Adrenal gland (tissue), 12 donors: ENCODE results near the gene STAU1. TPM values are rescaled to one million over a fixed set of nuclear protein-coding genes. Genes with fewer than 3 reads are reported as not detected.
"Not testable (repeated sequence)": the region's sequence is repeated elsewhere in the genome, so short reads cannot be mapped to it uniquely, and the experiment has no call there.

Experiments
- DNase-seq, 7 donors: peaks; one replicate each; pipeline ENCODE4 v3.0.0-alpha.2; 2019 to 2020
- H3K27ac ChIP-seq, 5 donors: fragments of 200-600 bp; sonication (generic) in 4 of 5; 1 replicate in 3 of 5; 2 replicates in 2 of 5; pipeline versions ENCODE4 v1.5.1 to v1.8.0; 2016 to 2020; ENCODE audit warnings: mild to moderate bottlenecking in 1 of 5
- H3K27me3 ChIP-seq: fragments of 200-600 bp; 2 replicates; pipeline ENCODE4 v1.8.0; 2021
- H3K36me3 ChIP-seq, 2 donors: fragments of 200-600 bp; replicated peaks in 1 of 2; 1 replicate in 1 of 2; 2 replicates in 1 of 2; pipeline versions ENCODE4 v1.5.1 to v1.8.0; 2018 to 2022
- H3K4me1 ChIP-seq, 2 donors: fragments of 200-600 bp; replicated peaks in 1 of 2; 1 replicate in 1 of 2; 2 replicates in 1 of 2; pipeline versions ENCODE4 v1.5.1 to v1.8.0; 2018 to 2021
- H3K4me3 ChIP-seq, 4 donors: fragments of 200-600 bp; sonication (generic) in 3 of 4; one replicate each; pipeline ENCODE4 v1.5.1; 2016 to 2018
- H3K9me3 ChIP-seq, 3 donors: fragments of 200-600 bp; sonication (generic) in 1 of 3; replicated peaks in 1 of 3; 1 replicate in 2 of 3; 2 replicates in 1 of 3; pipeline versions ENCODE4 v1.5.1 to v1.8.0; 2016 to 2021
- POLR2A ChIP-seq, 2 donors: fragments of 450-650 bp; IDR thresholded peaks; one replicate each; pipeline ENCODE4 v1.6.1; 2017; ENCODE audit warnings: antibody characterized with exemption in 2 of 2, mild to moderate bottlenecking in 2 of 2, moderate library complexity in 1 of 2
- WGBS, 4 donors: extraction: QIAGEN DNeasy Blood & Tissue Kit in 2 of 4; methylation state at CpG; one replicate each; pipeline versions ENCODE4 v1.1.5 to v1.1.7; 2013 to 2017; 5-methylcytosine and 5-hydroxymethylcytosine counted together
- intact Hi-C, 2 donors: fragments of 100-400 bp; cut with DNase I; formaldehyde crosslinking; loops; one replicate each; pipeline versions ENCODE4 v1.14.1 to v1.15.0; 2022 to 2023
- polyA plus RNA-seq, 3 donors: library from polyadenylated mRNA; stranded (reverse); fragments of 200-250 nt in 2 of 3; fragments of 350-450 nt in 1 of 3; fragmentation: Illumina TruSeq in 1 of 3; extraction: RNeasy Lipid Tissue Mini Kit (QIAGEN cat#74804) in 1 of 3; gene quantifications; one replicate each; pipeline ENCODE4 v1.2.3, GENCODE V29; 2013 to 2014
- total RNA-seq, 9 donors: library from RNA; depleted of rRNA in 4 of 9; stranded (reverse); fragments of >200 nt in 4 of 9; fragments of 120-200 nt in 1 of 9; fragmentation: NEBNext Ultra II Directional in 1 of 9; extraction: Animal tissue kit (Norgen Biotek cat#: 25700) in 1 of 9; gene quantifications; one replicate each; pipeline versions ENCODE4 v1.1.0 to v1.2.4, GENCODE V29; 2013 to 2023
- TF ChIP-seq, protein P1 (sequence below), 6 experiments: fragments of 450-650 bp in 4 of 6; fragments of 200-600 bp in 2 of 6; sonication (generic) in 1 of 6; IDR thresholded peaks; 1 replicate in 5 of 6; 2 replicates in 1 of 6; pipeline versions ENCODE4 v1.5.1 to v1.8.0; 2016 to 2021; ENCODE audit warnings: antibody characterized with exemption in 6 of 6, mild to moderate bottlenecking in 2 of 6, moderate library complexity in 1 of 6
- donor health status: healthy with polysubstance abuse.
- donor health status: Bipolar disorder and iron deficiency.
- donor health status: DM: yes; HTN: yes; CAD: no.
- donor health status: DM: no; HTN: no; CAD: no.
- donor health status: DM: no; HTN: no; CAD: no.
- donor health status: DM: yes; HTN: yes; CAD: no.

STAU1 gene
- total and polyA plus RNA-seq, 12 donors = 23.2 to 123 (median 79.6) TPM

DNA sequence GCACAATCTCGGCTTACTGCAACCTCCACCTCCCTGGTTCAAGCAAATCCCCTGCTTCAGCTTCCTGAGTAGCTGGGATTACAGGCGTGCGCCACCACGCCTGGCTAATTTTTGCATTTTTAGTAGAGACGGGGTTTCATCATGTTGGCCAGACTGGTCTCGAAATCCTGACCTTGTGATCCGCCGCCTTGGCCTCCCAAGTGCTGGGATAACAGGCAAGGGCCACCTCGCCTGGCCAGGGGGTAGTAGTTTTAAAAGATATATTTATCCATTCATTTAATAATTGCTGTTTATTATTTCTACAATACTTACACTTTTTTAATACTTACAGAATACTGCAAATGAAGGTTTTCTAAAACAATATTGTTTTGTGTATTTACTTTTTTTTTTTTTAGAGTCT, 15.6 kb upstream of the STAU1 start:
- intact Hi-C loops = no loop called here

GRCh38 chr20:49203011-49203410, 14.9 kb upstream of the STAU1 start:
- Histone ChIP-seq H3K9me3 (peaks cover 0 to 3% (median 0%) of the 10 kb centered on the region in 3 donors), H3K4me1 (no peaks in the 10 kb centered on the region), H3K4me3 (no peak overlapping the region), H3K27ac (no peak overlapping the region), H3K27me3 (no peaks in the 10 kb centered on the region), H3K36me3 (no peaks in the 10 kb centered on the region)
- TF ChIP-seq, protein P1, sequence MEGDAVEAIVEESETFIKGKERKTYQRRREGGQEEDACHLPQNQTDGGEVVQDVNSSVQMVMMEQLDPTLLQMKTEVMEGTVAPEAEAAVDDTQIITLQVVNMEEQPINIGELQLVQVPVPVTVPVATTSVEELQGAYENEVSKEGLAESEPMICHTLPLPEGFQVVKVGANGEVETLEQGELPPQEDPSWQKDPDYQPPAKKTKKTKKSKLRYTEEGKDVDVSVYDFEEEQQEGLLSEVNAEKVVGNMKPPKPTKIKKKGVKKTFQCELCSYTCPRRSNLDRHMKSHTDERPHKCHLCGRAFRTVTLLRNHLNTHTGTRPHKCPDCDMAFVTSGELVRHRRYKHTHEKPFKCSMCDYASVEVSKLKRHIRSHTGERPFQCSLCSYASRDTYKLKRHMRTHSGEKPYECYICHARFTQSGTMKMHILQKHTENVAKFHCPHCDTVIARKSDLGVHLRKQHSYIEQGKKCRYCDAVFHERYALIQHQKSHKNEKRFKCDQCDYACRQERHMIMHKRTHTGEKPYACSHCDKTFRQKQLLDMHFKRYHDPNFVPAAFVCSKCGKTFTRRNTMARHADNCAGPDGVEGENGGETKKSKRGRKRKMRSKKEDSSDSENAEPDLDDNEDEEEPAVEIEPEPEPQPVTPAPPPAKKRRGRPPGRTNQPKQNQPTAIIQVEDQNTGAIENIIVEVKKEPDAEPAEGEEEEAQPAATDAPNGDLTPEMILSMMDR (IDR thresholded peaks at IDR 0.05) = no peak
- no peak for TF ChIP-seq POLR2A (IDR thresholded peaks at IDR 0.05)
- 88 to 96% (median 92%) methylated on average over 7 of the region's 7 CpGs for WGBS, 4 donors
- intact Hi-C loops = no loop called here
- no peak for DNase-seq

More for the DNA sequence above, 15.6 kb upstream of the STAU1 start:
- H3K9me3 ChIP-seq = peaks cover 0 to 3% (median 0%) of the 10 kb centered on the region in 3 donors
- no peaks in the 10 kb centered on the region for H3K4me1 ChIP-seq
- WGBS, 4 donors = 71 to 85% (median 75%) methylated on average over 9 of the region's 9 CpGs
- no peaks in the 10 kb centered on the region for H3K27me3 ChIP-seq
- TF ChIP-seq, protein P1 (IDR thresholded peaks at IDR 0.05) = no peak
- no peak for TF ChIP-seq POLR2A (IDR thresholded peaks at IDR 0.05)
- H3K4me3 ChIP-seq = no peak overlapping the region
- H3K27ac ChIP-seq = no peak overlapping the region
- DNase-seq = peak in 1 of 7 donors; percentile 3
- H3K36me3 ChIP-seq = no peaks in the 10 kb centered on the region

GRCh38 chr20:49199729-49200293, 11.7 kb upstream of the STAU1 start:
- H3K27ac ChIP-seq = no peak overlapping the region
- 85 to 90% (median 88%) methylated on average over 4 of the region's 4 CpGs for WGBS, 4 donors
- no peak for TF ChIP-seq POLR2A (IDR thresholded peaks at IDR 0.05)
- TF ChIP-seq, protein P1 (IDR thresholded peaks at IDR 0.05) = no peak
- intact Hi-C loops = no loop called here
- peak in 1 of 7 donors; percentile 24 for DNase-seq
- H3K27me3 ChIP-seq = no peaks in the 10 kb centered on the region
- no peaks in the 10 kb centered on the region for H3K4me1 ChIP-seq
- no peaks in the 10 kb centered on the region for H3K36me3 ChIP-seq
- H3K9me3 ChIP-seq = peaks cover 0 to 3% (median 0%) of the 10 kb centered on the region in 3 donors
- H3K4me3 ChIP-seq = no peak overlapping the region

- peak in 1 of 7 donors; percentile 32 for DNase-seq
- H3K4me3 ChIP-seq, H3K27ac ChIP-seq, H3K4me1 ChIP-seq, H3K9me3 ChIP-seq, intact Hi-C loops, H3K27me3 ChIP-seq, H3K36me3 ChIP-seq: not testable (repeated sequence)
- 60 to 72% (median 66%) methylated on average over 11 of the region's 11 CpGs for WGBS, 4 donors
Observed at GRCh38 chr20:49192944-49193518, 4.9 kb upstream of the STAU1 start.
